Measurements from ENCODE around the gene SLC35F1.

DNA sequence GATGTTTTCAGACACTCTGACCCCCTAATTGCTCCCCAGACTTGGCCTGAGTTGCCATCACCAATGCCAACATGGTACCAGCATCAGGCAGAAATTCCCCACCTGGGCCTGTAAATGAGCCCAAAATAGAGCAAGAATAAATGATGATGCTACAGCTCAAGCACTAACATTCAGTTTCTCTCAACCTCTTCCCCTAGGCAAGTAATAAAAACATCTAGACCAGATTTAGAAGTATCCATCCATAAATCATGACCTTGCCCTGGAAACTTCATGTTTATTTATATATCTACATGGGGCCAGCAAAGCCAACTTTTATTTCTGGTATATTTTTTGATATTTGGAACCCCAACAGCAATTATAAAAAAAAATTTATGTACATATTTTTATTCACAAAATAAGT, 419.6 kb downstream of the SLC35F1 start:
- TF ChIP-seq, protein P1, sequence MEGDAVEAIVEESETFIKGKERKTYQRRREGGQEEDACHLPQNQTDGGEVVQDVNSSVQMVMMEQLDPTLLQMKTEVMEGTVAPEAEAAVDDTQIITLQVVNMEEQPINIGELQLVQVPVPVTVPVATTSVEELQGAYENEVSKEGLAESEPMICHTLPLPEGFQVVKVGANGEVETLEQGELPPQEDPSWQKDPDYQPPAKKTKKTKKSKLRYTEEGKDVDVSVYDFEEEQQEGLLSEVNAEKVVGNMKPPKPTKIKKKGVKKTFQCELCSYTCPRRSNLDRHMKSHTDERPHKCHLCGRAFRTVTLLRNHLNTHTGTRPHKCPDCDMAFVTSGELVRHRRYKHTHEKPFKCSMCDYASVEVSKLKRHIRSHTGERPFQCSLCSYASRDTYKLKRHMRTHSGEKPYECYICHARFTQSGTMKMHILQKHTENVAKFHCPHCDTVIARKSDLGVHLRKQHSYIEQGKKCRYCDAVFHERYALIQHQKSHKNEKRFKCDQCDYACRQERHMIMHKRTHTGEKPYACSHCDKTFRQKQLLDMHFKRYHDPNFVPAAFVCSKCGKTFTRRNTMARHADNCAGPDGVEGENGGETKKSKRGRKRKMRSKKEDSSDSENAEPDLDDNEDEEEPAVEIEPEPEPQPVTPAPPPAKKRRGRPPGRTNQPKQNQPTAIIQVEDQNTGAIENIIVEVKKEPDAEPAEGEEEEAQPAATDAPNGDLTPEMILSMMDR (IDR thresholded peaks at IDR 0.05): no peak
- TF ChIP-seq POLR2A (IDR thresholded peaks at IDR 0.05): no peak
